HEK293T (cell line): ENCODE data around the gene TIMP2.

Experiments used
- CTCF ChIA-PET: fragments of 350-600 bp; formaldehyde crosslinking; extraction: SDS; loops from one replicate; lab custom pipeline; 2021; ENCODE audit warnings: antibody characterized with exemption, inconsistent platforms; lab: Yijun Ruan, JAX
- POLR2A ChIA-PET: fragments of 350-600 bp; formaldehyde crosslinking; extraction: SDS; loops from one replicate; lab custom pipeline; 2020; ENCODE audit warnings: antibody characterized with exemption, inconsistent platforms; lab: Yijun Ruan, JAX
- DNase-seq: peaks from one replicate; pipeline ENCODE4 v3.0.0; 2012; ENCODE audit warnings: mixed read lengths; ENCODE audit errors: extremely low spot score
- ARNT ChIP-seq: fragments of 450-650 bp; IDR thresholded peaks from 2 replicates; pipeline ENCODE4 v1.6.1; 2017; ENCODE audit warnings: mild to moderate bottlenecking
- NFRKB ChIP-seq: fragments of 450-650 bp; IDR thresholded peaks from 2 replicates; pipeline ENCODE4 v1.6.1; 2016; ENCODE audit warnings: mild to moderate bottlenecking, moderate library complexity
- SP1 ChIP-seq: fragments of 450-650 bp; IDR thresholded peaks from 2 replicates; pipeline ENCODE4 v1.6.1; 2017
- TARDBP ChIP-seq: fragments of 450-650 bp; IDR thresholded peaks from 2 replicates; pipeline ENCODE4 v1.6.1; 2016
- TF ChIP-seq, protein P1 (sequence below): fragments of 450-650 bp; IDR thresholded peaks from 2 replicates; pipeline ENCODE4 v1.6.1; 2016

The TIMP2 gene

DNA sequence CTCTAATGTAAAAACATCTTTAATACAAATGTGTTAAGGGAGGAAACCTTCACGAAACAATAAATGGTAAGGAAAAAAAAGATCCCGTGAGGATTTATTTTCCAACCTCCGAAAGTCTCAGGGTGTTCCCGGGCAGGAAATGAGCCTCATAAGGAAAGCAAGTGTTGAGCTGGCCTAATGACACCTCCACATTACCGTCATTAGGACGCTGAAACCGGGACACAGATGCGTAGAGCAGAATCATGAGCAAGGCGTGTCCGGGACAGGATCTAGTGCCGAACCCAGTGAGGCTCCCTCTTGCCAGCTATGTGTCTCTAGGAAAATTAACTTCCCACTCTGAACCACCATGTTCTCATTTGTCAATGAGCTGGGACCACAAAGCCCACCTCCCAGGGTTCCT lies 120.4 kb downstream of the TIMP2 start:
- DNase-seq = no peak
- TF ChIP-seq ARNT = no peak
- TF ChIP-seq, protein P1, sequence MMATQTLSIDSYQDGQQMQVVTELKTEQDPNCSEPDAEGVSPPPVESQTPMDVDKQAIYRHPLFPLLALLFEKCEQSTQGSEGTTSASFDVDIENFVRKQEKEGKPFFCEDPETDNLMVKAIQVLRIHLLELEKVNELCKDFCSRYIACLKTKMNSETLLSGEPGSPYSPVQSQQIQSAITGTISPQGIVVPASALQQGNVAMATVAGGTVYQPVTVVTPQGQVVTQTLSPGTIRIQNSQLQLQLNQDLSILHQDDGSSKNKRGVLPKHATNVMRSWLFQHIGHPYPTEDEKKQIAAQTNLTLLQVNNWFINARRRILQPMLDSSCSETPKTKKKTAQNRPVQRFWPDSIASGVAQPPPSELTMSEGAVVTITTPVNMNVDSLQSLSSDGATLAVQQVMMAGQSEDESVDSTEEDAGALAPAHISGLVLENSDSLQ = no peak
- CTCF ChIA-PET = no interaction called here
- POLR2A ChIA-PET = no interaction called here

DNA sequence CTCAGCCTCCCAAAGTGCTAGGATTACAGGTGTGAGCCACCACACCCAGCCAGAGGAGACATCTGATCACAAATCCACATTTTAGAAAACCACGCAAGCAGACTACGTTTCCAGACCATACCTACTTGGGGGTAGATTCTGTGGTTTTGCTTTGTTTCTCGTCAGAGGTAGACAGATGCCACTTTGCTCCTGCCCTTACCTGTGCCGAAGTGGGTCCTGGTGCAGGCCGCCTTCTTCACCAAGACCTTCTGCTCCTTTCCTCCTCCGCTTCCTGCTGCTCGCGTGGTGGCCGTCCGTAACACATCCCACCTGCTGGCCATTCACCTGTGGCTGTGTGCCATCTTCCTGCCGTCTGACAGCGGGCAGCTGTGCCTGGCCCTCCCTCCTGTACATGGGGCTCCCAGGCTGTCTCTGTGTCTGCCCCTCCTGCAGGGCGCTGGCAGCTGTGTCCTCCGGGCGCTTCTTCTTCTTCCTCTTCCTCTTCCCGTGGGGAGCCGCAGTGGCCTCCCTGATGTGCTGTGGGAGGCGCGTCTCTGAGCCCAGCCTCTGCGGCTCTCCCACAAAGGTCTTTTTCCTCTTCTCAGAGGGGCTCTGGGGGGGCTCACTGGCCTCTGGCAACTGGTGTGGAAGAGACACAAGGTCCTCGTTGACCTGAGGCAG lies 121.9 kb downstream of the TIMP2 start:
- TF ChIP-seq NFRKB (no peak), TARDBP (no peak), SP1 (no peak)
- TF ChIP-seq, protein P1 = no peak
- no peak for DNase-seq
- ChIA-PET CTCF (no interaction called here), POLR2A (no interaction called here)
